DMS53 (cell line): Measurements from ENCODE around the gene CDC42SE2.
"Not testable (repeated sequence)": the region's sequence is repeated elsewhere in the genome, so short reads cannot be mapped to it uniquely, and the experiment has no call there.

Source experiments
- DNase-seq: peaks from one replicate; lab custom pipeline; 2025; lab: John Stamatoyannopoulos, UW

CDC42SE2 gene

GRCh38 chr5:131389869-131390265, 126.0 kb downstream of the CDC42SE2 start:
- no peak for DNase-seq

GRCh38 chr5:131392466-131393095, 128.7 kb downstream of the CDC42SE2 start:
- no peak for DNase-seq

GRCh38 chr5:131393498-131393968, 129.7 kb downstream of the CDC42SE2 start:
- no peak for DNase-seq

- DNase-seq = peak; percentile 37
Observed at GRCh38 chr5:131394128-131394527, 130.3 kb downstream of the CDC42SE2 start.

GRCh38 chr5:131396015-131396414, 132.2 kb downstream of the CDC42SE2 start:
- DNase-seq = no peak

- DNase-seq = no peak
Observed at GRCh38 chr5:131396630-131397273, 132.9 kb downstream of the CDC42SE2 start.

GRCh38 chr5:131399007-131399406, 135.2 kb downstream of the CDC42SE2 start:
- DNase-seq = not testable (repeated sequence)

GRCh38 chr5:131400585-131400984, 136.7 kb downstream of the CDC42SE2 start:
- DNase-seq = no peak

- DNase-seq = no peak
Observed at GRCh38 chr5:131405674-131406073, 141.8 kb downstream of the CDC42SE2 start.

- no peak for DNase-seq
Observed at GRCh38 chr5:131406076-131406475, 142.2 kb downstream of the CDC42SE2 start.

- no peak for DNase-seq
Observed at GRCh38 chr5:131406975-131407638, 143.3 kb downstream of the CDC42SE2 start.

- no peak for DNase-seq
Observed at GRCh38 chr5:131413605-131414559, 150.0 kb downstream of the CDC42SE2 start.

GRCh38 chr5:131416729-131417128, 152.9 kb downstream of the CDC42SE2 start:
- no peak for DNase-seq

- peak; percentile 87 for DNase-seq
Observed at GRCh38 chr5:131417240-131417869, 153.5 kb downstream of the CDC42SE2 start.

- DNase-seq = no peak
Observed at GRCh38 chr5:131418846-131419245, 155.0 kb downstream of the CDC42SE2 start.

- no peak for DNase-seq
Observed at GRCh38 chr5:131419877-131420276, 156.0 kb downstream of the CDC42SE2 start.

- DNase-seq = peak; percentile 60
Observed at GRCh38 chr5:131423056-131423455, 159.2 kb downstream of the CDC42SE2 start.

GRCh38 chr5:131426011-131426410, 162.2 kb downstream of the CDC42SE2 start:
- DNase-seq = no peak

- no peak for DNase-seq
Observed at GRCh38 chr5:131430794-131431193, 166.9 kb downstream of the CDC42SE2 start.

- DNase-seq = no peak
Observed at GRCh38 chr5:131431794-131432193, 167.9 kb downstream of the CDC42SE2 start.

GRCh38 chr5:131433109-131433508, 169.3 kb downstream of the CDC42SE2 start:
- DNase-seq = no peak
